H1 (cell line): ENCODE measurements around the gene DNAJA3.

ENCODE experiments used
- ATF2 ChIP-seq: IDR thresholded peaks from 2 replicates; pipeline ENCODE4 v1.6.1; 2012; ENCODE audit warnings: low read length, inconsistent platforms
- BCL11A ChIP-seq, 2 experiments: IDR thresholded peaks; one replicate each; pipeline ENCODE4 v1.6.1; 2011; ENCODE audit warnings: low read depth in 2 of 2, low read length in 2 of 2, mild to moderate bottlenecking in 2 of 2
- CHD1 ChIP-seq: IDR thresholded peaks from 2 replicates; pipeline ENCODE4 v1.6.1; 2012; ENCODE audit warnings: low read depth, low read length, improper control_type of control experiment
- CHD2 ChIP-seq: IDR thresholded peaks from 2 replicates; pipeline ENCODE4 v1.6.1; 2012; ENCODE audit warnings: low read length, improper control_type of control experiment
- CTCF ChIP-seq, 3 experiments: IDR thresholded peaks; 1 replicate in 2 of 3; 2 replicates in 1 of 3; pipeline versions ENCODE4 v1.5.1 to v1.6.1; 2011; ENCODE audit warnings: low read length in 3 of 3, mild to moderate bottlenecking in 3 of 3, inconsistent platforms in 2 of 3, low read depth in 1 of 3, moderate library complexity in 1 of 3; ENCODE audit not compliant: insufficient read depth in 1 of 3; ENCODE audit errors: control extremely low read depth in 1 of 3
- EGR1 ChIP-seq: IDR thresholded peaks from 2 replicates; pipeline ENCODE4 v1.6.1; 2011; ENCODE audit warnings: low read depth, low read length, borderline replicate concordance
- JUN ChIP-seq: IDR thresholded peaks from 2 replicates; pipeline ENCODE4 v1.6.1; 2011; ENCODE audit warnings: low read depth, mild to moderate bottlenecking, improper control_type of control experiment, low read length
- POLR2AphosphoS5 ChIP-seq: IDR thresholded peaks from 2 replicates; pipeline ENCODE4 v1.6.1; 2011; ENCODE audit warnings: low read depth, low read length
- RFX5 ChIP-seq: IDR thresholded peaks from 2 replicates; pipeline ENCODE4 v1.6.1; 2011; ENCODE audit warnings: low read depth, low read length, improper control_type of control experiment, borderline replicate concordance
- TBP ChIP-seq: IDR thresholded peaks from 2 replicates; pipeline ENCODE4 v1.6.1; 2011; ENCODE audit warnings: low read depth, low read length, improper control_type of control experiment
- ZNF274 ChIP-seq: IDR thresholded peaks from 2 replicates; pipeline ENCODE4 v1.7.0; 2012; ENCODE audit warnings: low read length, borderline replicate concordance; ENCODE audit errors: extremely low read depth

GRCh38 chr16:4471869-4472268 is 46.2 kb downstream of the DNAJA3 start:
- TF ChIP-seq CTCF (IDR thresholded peaks at IDR 0.05; ENCODE audit: control extremely low read depth in 1 of 3, insufficient read depth in 1 of 3, low read depth in 1 of 3, low read length in 3 of 3) (no peak), POLR2AphosphoS5 (no peak), ATF2 (no peak), BCL11A (IDR thresholded peaks at IDR 0.05; ENCODE audit: low read depth in 2 of 2, low read length in 2 of 2) (no peak), TBP (no peak), CHD2 (no peak), JUN (no peak), RFX5 (no peak), CHD1 (no peak), ZNF274 (no peak), EGR1 (no peak)
